ENCODE data around the gene TRERF1. TPM values are rescaled to one million over a fixed set of nuclear protein-coding genes. Genes with fewer than 3 reads are reported as not detected.

The TRERF1 gene
- total RNA-seq, 6 experiments from 2014 or later = 10.5 to 16.4 (median 15.2) TPM

- Mint-ChIP-seq H3K4me1 (ENCODE audit: low read depth) (peaks cover 44% of the 10 kb centered on the region), H3K27ac (peak overlapping the region; percentile 52; the same call in 1 of the 2 replicates), H3K4me3 (no peak overlapping the region), H3K9me3 (no peaks in the 10 kb centered on the region), H3K27me3 (ENCODE audit: insufficient read depth) (peaks cover 1% of the 10 kb centered on the region), H3K36me3 (ENCODE audit: low read depth) (peaks cover 36% of the 10 kb centered on the region)
- TF ChIP-seq, protein P1, sequence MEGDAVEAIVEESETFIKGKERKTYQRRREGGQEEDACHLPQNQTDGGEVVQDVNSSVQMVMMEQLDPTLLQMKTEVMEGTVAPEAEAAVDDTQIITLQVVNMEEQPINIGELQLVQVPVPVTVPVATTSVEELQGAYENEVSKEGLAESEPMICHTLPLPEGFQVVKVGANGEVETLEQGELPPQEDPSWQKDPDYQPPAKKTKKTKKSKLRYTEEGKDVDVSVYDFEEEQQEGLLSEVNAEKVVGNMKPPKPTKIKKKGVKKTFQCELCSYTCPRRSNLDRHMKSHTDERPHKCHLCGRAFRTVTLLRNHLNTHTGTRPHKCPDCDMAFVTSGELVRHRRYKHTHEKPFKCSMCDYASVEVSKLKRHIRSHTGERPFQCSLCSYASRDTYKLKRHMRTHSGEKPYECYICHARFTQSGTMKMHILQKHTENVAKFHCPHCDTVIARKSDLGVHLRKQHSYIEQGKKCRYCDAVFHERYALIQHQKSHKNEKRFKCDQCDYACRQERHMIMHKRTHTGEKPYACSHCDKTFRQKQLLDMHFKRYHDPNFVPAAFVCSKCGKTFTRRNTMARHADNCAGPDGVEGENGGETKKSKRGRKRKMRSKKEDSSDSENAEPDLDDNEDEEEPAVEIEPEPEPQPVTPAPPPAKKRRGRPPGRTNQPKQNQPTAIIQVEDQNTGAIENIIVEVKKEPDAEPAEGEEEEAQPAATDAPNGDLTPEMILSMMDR (IDR thresholded peaks at IDR 0.05) = no peak
- DNase-seq = no peak
These were observed 191.3 kb downstream of the TRERF1 start for GRCh38 chr6:42260396-42260888.

GRCh38 chr6:42259841-42260395, 191.8 kb downstream of the TRERF1 start:
- H3K27me3 Mint-ChIP-seq (ENCODE audit: insufficient read depth) = peaks cover 1% of the 10 kb centered on the region
- peaks cover 41% of the 10 kb centered on the region for H3K36me3 Mint-ChIP-seq (ENCODE audit: low read depth)
- peaks cover 49% of the 10 kb centered on the region for H3K4me1 Mint-ChIP-seq (ENCODE audit: low read depth)
- TF ChIP-seq, protein P1 (IDR thresholded peaks at IDR 0.05) = no peak
- no peaks in the 10 kb centered on the region for H3K9me3 Mint-ChIP-seq
- peak overlapping the region; percentile 52; the same call in 1 of the 2 replicates for H3K27ac Mint-ChIP-seq
- DNase-seq = no peak
- no peak overlapping the region for H3K4me3 Mint-ChIP-seq

GRCh38 chr6:42259286-42259685, 192.4 kb downstream of the TRERF1 start:
- no peak for DNase-seq
- TF ChIP-seq, protein P1 (IDR thresholded peaks at IDR 0.05) = no peak
- peaks cover 46% of the 10 kb centered on the region for H3K36me3 Mint-ChIP-seq (ENCODE audit: low read depth)
- H3K27ac Mint-ChIP-seq = no peak overlapping the region
- H3K4me3 Mint-ChIP-seq = no peak overlapping the region
- H3K9me3 Mint-ChIP-seq = no peaks in the 10 kb centered on the region
- H3K4me1 Mint-ChIP-seq (ENCODE audit: low read depth) = peaks cover 55% of the 10 kb centered on the region
- peaks cover 1% of the 10 kb centered on the region for H3K27me3 Mint-ChIP-seq (ENCODE audit: insufficient read depth)

DNA sequence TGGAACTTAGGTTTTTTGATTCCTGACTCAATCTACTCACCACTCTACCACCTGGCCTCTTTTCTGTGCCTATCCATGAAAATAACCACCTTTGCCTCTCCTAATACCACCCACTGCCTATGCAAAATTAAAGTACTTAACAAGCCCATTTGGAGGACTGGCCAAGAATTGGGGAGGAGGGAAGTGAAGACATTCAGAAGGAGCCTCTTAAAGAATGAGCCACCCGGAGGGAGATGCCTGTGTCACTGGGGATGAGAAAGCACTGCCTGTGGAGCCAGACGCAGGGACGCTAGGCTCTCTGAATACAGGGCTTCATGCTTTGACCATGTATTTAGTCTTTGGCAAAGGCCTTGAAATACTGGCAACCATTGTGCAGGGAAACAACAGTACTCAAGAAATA, 194.1 kb downstream of the TRERF1 start:
- no peak overlapping the region for H3K27ac Mint-ChIP-seq

GRCh38 chr6:42257063-42257462, 194.7 kb downstream of the TRERF1 start:
- Mint-ChIP-seq H3K9me3 (no peaks in the 10 kb centered on the region), H3K27me3 (ENCODE audit: insufficient read depth) (peaks cover 1% of the 10 kb centered on the region), H3K4me3 (no peak overlapping the region), H3K4me1 (ENCODE audit: low read depth) (peaks cover 73% of the 10 kb centered on the region), H3K27ac (0 out of 2 replicates have a peak overlapping the region, but pooled peaks have one; percentile 8), H3K36me3 (ENCODE audit: low read depth) (peaks cover 60% of the 10 kb centered on the region)
- TF ChIP-seq, protein P1 (IDR thresholded peaks at IDR 0.05) = no peak
- no peak for DNase-seq

More for the DNA sequence above, 194.1 kb downstream of the TRERF1 start:
- Mint-ChIP-seq H3K4me1 (ENCODE audit: low read depth) (peaks cover 69% of the 10 kb centered on the region), H3K4me3 (no peak overlapping the region), H3K27me3 (ENCODE audit: insufficient read depth) (peaks cover 1% of the 10 kb centered on the region), H3K36me3 (ENCODE audit: low read depth) (peaks cover 57% of the 10 kb centered on the region), H3K9me3 (no peaks in the 10 kb centered on the region)
- DNase-seq = no peak
- TF ChIP-seq, protein P1 (IDR thresholded peaks at IDR 0.05) = no peak

Measured in HFFc6 (cell line).